Natural killer cell (primary cell): ENCODE data around the gene IRF5. TPM values are rescaled to one million over a fixed set of nuclear protein-coding genes. Genes with fewer than 3 reads are reported as not detected.
"Not testable (repeated sequence)": the region's sequence is repeated elsewhere in the genome, so short reads cannot be mapped to it uniquely, and the experiment has no call there.

ENCODE experiments used
- ATAC-seq, 3 donors: fragments of 150-1000 bp in 2 of 3; fragments of 200-7000 bp in 1 of 3; cut with Tn5 transposase; 1 replicate in 1 of 3; 2 replicates in 2 of 3; pipeline ENCODE4 v1.10.0; 2021; ENCODE audit warnings: mild to moderate bottlenecking in 2 of 3, moderate library complexity in 2 of 3
- DNase-seq, 2 donors: peaks; one replicate each; pipeline versions ENCODE4 v3.0.0 to v3.0.0-alpha.2; 2013 to 2021; ENCODE audit warnings: mixed read lengths in 1 of 2
- H3K27ac ChIP-seq: one replicate; pipeline ENCODE4 v1.5.1; 2013; ENCODE audit warnings: mild to moderate bottlenecking, low read length
- H3K27me3 ChIP-seq: one replicate; pipeline ENCODE4 v1.6.1; 2013; ENCODE audit warnings: low read length; ENCODE audit not compliant: control insufficient read depth, insufficient read depth
- H3K36me3 ChIP-seq: one replicate; pipeline ENCODE4 v1.6.1; 2013; ENCODE audit warnings: low read length; ENCODE audit not compliant: control insufficient read depth, insufficient read depth
- H3K4me1 ChIP-seq: one replicate; pipeline ENCODE4 v1.6.1; 2013; ENCODE audit warnings: low read length; ENCODE audit not compliant: control insufficient read depth, insufficient read depth
- H3K4me3 ChIP-seq: one replicate; pipeline ENCODE4 v1.5.1; 2013; ENCODE audit warnings: low read length
- H3K9me3 ChIP-seq: one replicate; pipeline ENCODE4 v1.6.1; 2013; ENCODE audit warnings: low read length; ENCODE audit not compliant: control insufficient read depth, insufficient read depth
- H3K27ac Mint-ChIP-seq, 2 donors: one replicate each; pipeline ENCODE4 v1.8.0; 2022; ENCODE audit warnings: mild to moderate bottlenecking in 2 of 2, mixed read lengths in 2 of 2, moderate library complexity in 1 of 2
- H3K27me3 Mint-ChIP-seq, 2 donors: one replicate each; pipeline ENCODE4 v1.8.0; 2022; ENCODE audit warnings: low read depth in 2 of 2, mixed read lengths in 2 of 2
- H3K36me3 Mint-ChIP-seq: one replicate; pipeline ENCODE4 v1.8.0; 2022; ENCODE audit warnings: mixed read lengths
- H3K4me1 Mint-ChIP-seq, 2 donors: one replicate each; pipeline ENCODE4 v1.8.0; 2022; ENCODE audit warnings: mixed read lengths in 2 of 2
- H3K4me3 Mint-ChIP-seq: one replicate; pipeline ENCODE4 v1.8.0; 2022; ENCODE audit warnings: mild to moderate bottlenecking, moderate library complexity, mixed read lengths
- H3K9me3 Mint-ChIP-seq, 2 donors: one replicate each; pipeline ENCODE4 v1.8.0; 2022; ENCODE audit warnings: mixed read lengths in 2 of 2
- CTCF ChIP-seq: fragments of 200-600 bp; IDR thresholded peaks from one replicate; pipeline ENCODE4 v1.8.0; 2022; ENCODE audit warnings: antibody characterized with exemption
- WGBS: methylation state at CpG from one replicate; pipeline ENCODE4 v1.1.7; 2013; ENCODE audit warnings: missing lambda C conversion rate; ENCODE audit not compliant: insufficient coverage; 5-methylcytosine and 5-hydroxymethylcytosine counted together
- intact Hi-C: fragments of 100-400 bp; cut with micrococcal nuclease; formaldehyde crosslinking; loops from one replicate; pipeline ENCODE4 v1.14.2; 2022
- total RNA-seq, 4 donors: library from RNA; stranded (reverse); fragments of 120-200 nt in 1 of 4; gene quantifications; one replicate each; pipeline versions ENCODE4 v1.2.3 to v1.2.4, GENCODE V29; 2013 to 2022

Gene IRF5
- total RNA-seq, 3 donors from 2014 or later (not counting 1 experiment from before 2014, with no cell fraction given): 13.0 to 20.2 (median 19.5) TPM

- H3K4me3 Mint-ChIP-seq: no peak overlapping the region
- intact Hi-C loops: no loop called here
- peaks cover 29 to 35% of the 10 kb centered on the region in 2 donors for H3K4me1 Mint-ChIP-seq
- H3K9me3 Mint-ChIP-seq: no peaks in the 10 kb centered on the region
- Histone ChIP-seq H3K36me3 (peaks cover 13% of the 10 kb centered on the region), H3K4me1 (peaks cover 43% of the 10 kb centered on the region), H3K4me3 (no peak overlapping the region), H3K27me3 (no peaks in the 10 kb centered on the region), H3K27ac (no peak overlapping the region), H3K9me3 (no peaks in the 10 kb centered on the region)
- H3K36me3 Mint-ChIP-seq: no peaks in the 10 kb centered on the region
- no peak overlapping the region for H3K27ac Mint-ChIP-seq
- WGBS: 95% methylated on average over 16 of the region's 16 CpGs
- H3K27me3 Mint-ChIP-seq: peaks cover 0 to 6% of the 10 kb centered on the region in 2 donors
- DNase-seq: no peak
- no peak for ATAC-seq
- no peak for TF ChIP-seq CTCF
Observed at GRCh38 chr7:128941946-128942526, 4.3 kb downstream of the IRF5 start.

GRCh38 chr7:128943251-128943650, 5.5 kb downstream of the IRF5 start:
- intact Hi-C loops, DNase-seq, H3K4me3 ChIP-seq, H3K4me3 Mint-ChIP-seq, H3K9me3 Mint-ChIP-seq, H3K27me3 ChIP-seq, H3K27ac ChIP-seq, H3K27ac Mint-ChIP-seq, ATAC-seq, H3K36me3 Mint-ChIP-seq, H3K27me3 Mint-ChIP-seq, H3K9me3 ChIP-seq: not testable (repeated sequence)
- Histone ChIP-seq H3K4me1 (peaks cover 44% of the 10 kb centered on the region), H3K36me3 (peaks cover 19% of the 10 kb centered on the region)
- no CpG with 5 or more reads among the region's 2 CpGs for WGBS
- H3K4me1 Mint-ChIP-seq: peaks cover 26 to 31% of the 10 kb centered on the region in 2 donors

- Histone ChIP-seq H3K27me3 (no peaks in the 10 kb centered on the region), H3K27ac (no peak overlapping the region), H3K4me1 (peaks cover 34% of the 10 kb centered on the region), H3K36me3 (peaks cover 30% of the 10 kb centered on the region), H3K4me3 (no peak overlapping the region), H3K9me3 (no peaks in the 10 kb centered on the region)
- Mint-ChIP-seq H3K27ac (no peak overlapping the region), H3K9me3 (no peaks in the 10 kb centered on the region), H3K36me3 (no peaks in the 10 kb centered on the region), H3K4me1 (peaks cover 20 to 25% of the 10 kb centered on the region in 2 donors), H3K4me3 (no peak overlapping the region), H3K27me3 (no peaks in the 10 kb centered on the region)
- WGBS: 84% methylated on average over 5 of the region's 7 CpGs
- intact Hi-C loops: no loop called here
- no peak for TF ChIP-seq CTCF
- DNase-seq (no peak), ATAC-seq (no peak)
Observed at GRCh38 chr7:128944487-128945236, 6.9 kb downstream of the IRF5 start.

GRCh38 chr7:128945668-128946366, 8.1 kb downstream of the IRF5 start:
- intact Hi-C loops: no loop called here
- no peaks in the 10 kb centered on the region for H3K9me3 Mint-ChIP-seq
- H3K36me3 Mint-ChIP-seq: no peaks in the 10 kb centered on the region
- no peaks in the 10 kb centered on the region for H3K27me3 Mint-ChIP-seq
- Histone ChIP-seq H3K9me3 (no peaks in the 10 kb centered on the region), H3K4me1 (peaks cover 22% of the 10 kb centered on the region), H3K36me3 (peaks cover 34% of the 10 kb centered on the region), H3K27ac (no peak overlapping the region), H3K4me3 (no peak overlapping the region), H3K27me3 (no peaks in the 10 kb centered on the region)
- no peak overlapping the region for H3K27ac Mint-ChIP-seq
- ATAC-seq (no peak), DNase-seq (no peak)
- H3K4me1 Mint-ChIP-seq: peaks cover 8 to 14% of the 10 kb centered on the region in 2 donors
- 97% methylated on average over 21 of the region's 21 CpGs for WGBS
- no peak overlapping the region for H3K4me3 Mint-ChIP-seq
- TF ChIP-seq CTCF: no peak
